Gastrocnemius medialis (tissue), 4 donors: Measurements from ENCODE around the gene LRMDA. TPM values are rescaled to one million over a fixed set of nuclear protein-coding genes. Genes with fewer than 3 reads are reported as not detected.

Source experiments
- ATAC-seq, 2 donors: fragments of 150-250 bp; one replicate each; pipeline ENCODE4 v1.9.1; 2016
- DNase-seq, 2 donors: peaks; one replicate each; pipeline ENCODE4 v3.0.0-alpha.2; 2019
- H3K27ac ChIP-seq, 4 donors: fragments of 200-600 bp; sonication (generic); 1 replicate in 1 of 4; 2 replicates in 3 of 4; pipeline ENCODE4 v1.5.1; 2016 to 2018; ENCODE audit warnings: mild to moderate bottlenecking in 2 of 4, moderate library complexity in 1 of 4
- H3K27me3 ChIP-seq, 3 donors: fragments of 200-600 bp; sonication (generic) in 2 of 3; 1 replicate in 1 of 3; 2 replicates in 2 of 3; pipeline versions ENCODE4 v1.5.1 to v1.6.0; 2016 to 2019; ENCODE audit warnings: mild to moderate bottlenecking in 1 of 3, moderate library complexity in 1 of 3
- H3K36me3 ChIP-seq, 2 donors: fragments of 200-600 bp; sonication (generic) in 1 of 2; one replicate each; pipeline ENCODE4 v1.5.1; 2017 to 2018
- H3K4me1 ChIP-seq, 2 donors: fragments of 200-600 bp; sonication (generic) in 1 of 2; one replicate each; pipeline ENCODE4 v1.5.1; 2016 to 2017; ENCODE audit warnings: mild to moderate bottlenecking in 2 of 2
- H3K4me3 ChIP-seq, 4 donors: fragments of 200-600 bp; sonication (generic) in 3 of 4; 1 replicate in 1 of 4; 2 replicates in 3 of 4; pipeline ENCODE4 v1.5.1; 2016 to 2019; ENCODE audit warnings: mild to moderate bottlenecking in 2 of 4
- H3K9me3 ChIP-seq, 3 donors: fragments of 200-600 bp; sonication (generic) in 2 of 3; 1 replicate in 1 of 3; 2 replicates in 2 of 3; pipeline ENCODE4 v1.5.1; 2016 to 2019
- POLR2A ChIP-seq, 2 donors: fragments of 450-650 bp; IDR thresholded peaks; one replicate each; pipeline ENCODE4 v1.6.1; 2017; ENCODE audit warnings: antibody characterized with exemption in 2 of 2, mild to moderate bottlenecking in 2 of 2, moderate library complexity in 2 of 2
- in situ Hi-C, 4 donors: fragments of 200-750 bp; cut with MboI; loops; one replicate each; pipeline versions ENCODE4 v1.15.0 to v1.8.0; 2017; ENCODE audit warnings: low sequenced_read_pairs in 4 of 4
- intact Hi-C: fragments of 100-400 bp; cut with DNase I; formaldehyde crosslinking; loops from one replicate; pipeline ENCODE4 v1.15.1; 2023; ENCODE audit warnings: low total_unique reads
- total RNA-seq, 4 donors: library from RNA; depleted of rRNA; stranded (reverse); fragments of >200 nt; gene quantifications; one replicate each; pipeline versions ENCODE4 v1.1.0 to v1.2.3, GENCODE V29; 2016
- TF ChIP-seq, protein P1 (sequence below), 5 experiments: fragments of 450-650 bp in 3 of 5; fragments of 200-600 bp in 2 of 5; sonication (generic) in 2 of 5; IDR thresholded peaks in 4 of 5; conservative IDR thresholded peaks in 1 of 5; 1 replicate in 4 of 5; 2 replicates in 1 of 5; pipeline ENCODE4 v1.5.1; 2016 to 2019; ENCODE audit warnings: antibody characterized with exemption in 5 of 5, mild to moderate bottlenecking in 3 of 5, moderate library complexity in 3 of 5

The LRMDA gene
- total RNA-seq, 4 donors from 2014 or later: 0.80 to 4.5 (median 1.4) TPM

DNA sequence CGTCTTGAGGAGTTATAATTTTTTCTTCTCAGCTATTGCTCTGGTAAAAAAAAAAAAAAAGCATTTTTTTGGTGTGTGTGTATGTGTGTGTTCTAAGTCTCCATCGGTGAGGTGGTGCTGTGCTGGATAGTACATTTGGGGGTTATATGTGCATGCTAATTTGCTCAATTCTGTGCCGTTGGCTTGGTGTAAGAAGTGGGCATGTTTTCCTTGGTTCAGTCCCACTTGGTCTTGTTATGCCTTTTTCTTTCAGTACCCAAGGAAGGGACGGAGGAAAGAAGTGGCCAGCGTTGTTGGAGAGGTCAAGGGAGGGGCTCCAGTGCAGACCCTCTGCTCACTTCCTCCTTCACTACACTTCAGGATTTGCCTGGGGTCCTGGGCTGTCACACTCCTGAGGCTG is 20.4 kb downstream of the LRMDA start:
- H3K36me3 ChIP-seq: no peaks in the 10 kb centered on the region
- intact Hi-C loops (no loop called here), in situ Hi-C loops (no loop called here)
- ATAC-seq (no peak), DNase-seq (no peak)
- H3K4me1 ChIP-seq: no peaks in the 10 kb centered on the region
- no peak overlapping the region for H3K4me3 ChIP-seq
- TF ChIP-seq, protein P1, sequence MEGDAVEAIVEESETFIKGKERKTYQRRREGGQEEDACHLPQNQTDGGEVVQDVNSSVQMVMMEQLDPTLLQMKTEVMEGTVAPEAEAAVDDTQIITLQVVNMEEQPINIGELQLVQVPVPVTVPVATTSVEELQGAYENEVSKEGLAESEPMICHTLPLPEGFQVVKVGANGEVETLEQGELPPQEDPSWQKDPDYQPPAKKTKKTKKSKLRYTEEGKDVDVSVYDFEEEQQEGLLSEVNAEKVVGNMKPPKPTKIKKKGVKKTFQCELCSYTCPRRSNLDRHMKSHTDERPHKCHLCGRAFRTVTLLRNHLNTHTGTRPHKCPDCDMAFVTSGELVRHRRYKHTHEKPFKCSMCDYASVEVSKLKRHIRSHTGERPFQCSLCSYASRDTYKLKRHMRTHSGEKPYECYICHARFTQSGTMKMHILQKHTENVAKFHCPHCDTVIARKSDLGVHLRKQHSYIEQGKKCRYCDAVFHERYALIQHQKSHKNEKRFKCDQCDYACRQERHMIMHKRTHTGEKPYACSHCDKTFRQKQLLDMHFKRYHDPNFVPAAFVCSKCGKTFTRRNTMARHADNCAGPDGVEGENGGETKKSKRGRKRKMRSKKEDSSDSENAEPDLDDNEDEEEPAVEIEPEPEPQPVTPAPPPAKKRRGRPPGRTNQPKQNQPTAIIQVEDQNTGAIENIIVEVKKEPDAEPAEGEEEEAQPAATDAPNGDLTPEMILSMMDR (IDR thresholded peaks at IDR 0.05 in 4 of 5, conservative IDR thresholded peaks at IDR 0.05 in 1 of 5): no peak
- TF ChIP-seq POLR2A (IDR thresholded peaks at IDR 0.05): no peak
- peaks cover 0 to 12% (median 0%) of the 10 kb centered on the region in 3 donors for H3K27me3 ChIP-seq
- no peak overlapping the region for H3K27ac ChIP-seq
- H3K9me3 ChIP-seq: no peaks in the 10 kb centered on the region

DNA sequence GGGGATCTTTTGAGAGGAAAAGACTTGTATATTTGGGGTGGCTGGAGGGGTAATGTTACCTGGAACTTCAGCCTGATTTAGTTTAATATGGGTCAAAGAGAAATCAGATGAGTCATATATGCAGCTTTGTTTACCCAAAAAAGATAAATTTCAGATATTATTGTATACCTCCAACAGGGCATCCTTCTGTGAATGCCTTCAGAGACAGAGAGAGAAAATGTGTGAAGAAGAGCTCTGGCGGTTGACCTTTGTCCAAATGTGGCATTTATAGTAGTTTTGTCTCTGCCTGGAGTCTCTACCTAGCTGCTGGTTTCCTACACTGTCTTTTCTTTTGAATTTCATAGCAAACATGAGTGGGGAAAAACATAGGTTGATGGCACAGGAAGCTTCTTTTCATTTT is 21.6 kb downstream of the LRMDA start:
- no peaks in the 10 kb centered on the region for H3K9me3 ChIP-seq
- intact Hi-C loops: no loop called here
- in situ Hi-C loops: no loop called here
- no peak overlapping the region for H3K27ac ChIP-seq
- H3K27me3 ChIP-seq: peaks cover 0 to 12% (median 0%) of the 10 kb centered on the region in 3 donors
- no peak overlapping the region for H3K4me3 ChIP-seq
- no peak for ATAC-seq
- TF ChIP-seq, protein P1 (IDR thresholded peaks at IDR 0.05 in 4 of 5, conservative IDR thresholded peaks at IDR 0.05 in 1 of 5): no peak
- no peak for TF ChIP-seq POLR2A (IDR thresholded peaks at IDR 0.05)
- H3K4me1 ChIP-seq: no peaks in the 10 kb centered on the region
- no peak for DNase-seq
- no peaks in the 10 kb centered on the region for H3K36me3 ChIP-seq

DNA sequence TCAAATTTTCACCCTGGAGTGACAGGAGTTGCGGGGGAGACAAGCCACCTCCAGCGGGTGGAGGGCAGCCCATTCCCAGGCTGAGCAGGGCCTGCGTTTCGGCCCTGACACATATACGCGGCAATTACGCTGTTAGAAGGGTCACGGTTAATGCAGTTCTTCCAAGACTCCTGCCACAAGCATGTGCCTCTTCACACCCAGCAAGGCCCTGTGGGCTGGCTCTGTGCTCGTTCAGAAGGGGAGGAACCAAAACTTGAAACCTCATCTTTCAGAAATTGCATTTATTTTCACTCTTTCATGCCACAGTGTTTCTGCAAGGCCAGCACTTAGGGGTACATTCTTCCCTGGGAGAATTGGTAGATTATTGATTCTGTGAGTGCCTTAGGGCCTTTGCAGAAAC is 24.7 kb downstream of the LRMDA start:
- ATAC-seq: no peak
- TF ChIP-seq, protein P1 (IDR thresholded peaks at IDR 0.05 in 4 of 5, conservative IDR thresholded peaks at IDR 0.05 in 1 of 5): no peak
- TF ChIP-seq POLR2A (IDR thresholded peaks at IDR 0.05): no peak
- Histone ChIP-seq H3K4me1 (no peaks in the 10 kb centered on the region), H3K27me3 (peaks cover 0 to 12% (median 0%) of the 10 kb centered on the region in 3 donors), H3K4me3 (no peak overlapping the region), H3K27ac (no peak overlapping the region), H3K9me3 (no peaks in the 10 kb centered on the region), H3K36me3 (no peaks in the 10 kb centered on the region)
- in situ Hi-C loops (no loop called here), intact Hi-C loops (no loop called here)
- DNase-seq: no peak

GRCh38 chr10:75460059-75460458 is 28.6 kb downstream of the LRMDA start:
- no peaks in the 10 kb centered on the region for H3K9me3 ChIP-seq
- H3K4me1 ChIP-seq: no peaks in the 10 kb centered on the region
- in situ Hi-C loops (no loop called here), intact Hi-C loops (no loop called here)
- no peaks in the 10 kb centered on the region for H3K36me3 ChIP-seq
- H3K27ac ChIP-seq: no peak overlapping the region
- no peaks in the 10 kb centered on the region for H3K27me3 ChIP-seq
- ATAC-seq (no peak), DNase-seq (no peak)
- TF ChIP-seq, protein P1 (IDR thresholded peaks at IDR 0.05 in 4 of 5, conservative IDR thresholded peaks at IDR 0.05 in 1 of 5): no peak
- TF ChIP-seq POLR2A (IDR thresholded peaks at IDR 0.05): no peak
- no peak overlapping the region for H3K4me3 ChIP-seq
